Endothelial cell of umbilical vein (primary cell): ENCODE data around the gene PFKFB3.

Source experiments
- POLR2AphosphoS5 ChIP-seq: IDR thresholded peaks from 2 replicates; pipeline ENCODE4 v1.6.1; 2012; ENCODE audit warnings: low read depth, mild to moderate bottlenecking, control low read depth, low read length, moderate library complexity; ENCODE audit not compliant: insufficient read depth
- TF ChIP-seq, protein P1 (sequence below), 2 donors: IDR thresholded peaks; 1 replicate in 1 of 2; 2 replicates in 1 of 2; pipeline ENCODE4 v1.5.1; 2011; ENCODE audit warnings: low read length in 2 of 2, mild to moderate bottlenecking in 2 of 2, moderate library complexity in 2 of 2, control low read depth in 1 of 2, inconsistent platforms in 1 of 2, low read depth in 1 of 2; ENCODE audit not compliant: insufficient read depth in 1 of 2; ENCODE audit errors: extremely low read depth in 1 of 2

DNA sequence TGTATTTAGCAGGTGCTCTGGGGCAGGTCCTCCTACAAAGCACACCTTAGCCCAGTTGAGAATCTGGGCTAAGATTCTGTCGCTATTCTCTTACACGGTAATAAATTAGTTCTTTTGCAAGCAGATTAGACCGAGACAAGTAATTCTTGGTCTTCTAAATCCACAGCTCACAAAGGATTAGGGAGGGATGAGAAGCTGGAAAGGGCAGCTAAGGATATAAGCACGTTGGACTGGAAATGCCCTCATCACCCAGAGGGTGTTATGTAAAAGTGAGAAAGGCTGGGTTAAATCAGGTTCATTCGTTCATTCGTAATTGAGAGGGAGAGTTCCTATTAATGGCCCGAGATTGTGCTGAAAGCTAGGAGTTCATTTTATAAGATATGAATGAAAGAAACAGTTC is 41.8 kb downstream of the PFKFB3 start:
- no peak for TF ChIP-seq POLR2AphosphoS5
- TF ChIP-seq, protein P1, sequence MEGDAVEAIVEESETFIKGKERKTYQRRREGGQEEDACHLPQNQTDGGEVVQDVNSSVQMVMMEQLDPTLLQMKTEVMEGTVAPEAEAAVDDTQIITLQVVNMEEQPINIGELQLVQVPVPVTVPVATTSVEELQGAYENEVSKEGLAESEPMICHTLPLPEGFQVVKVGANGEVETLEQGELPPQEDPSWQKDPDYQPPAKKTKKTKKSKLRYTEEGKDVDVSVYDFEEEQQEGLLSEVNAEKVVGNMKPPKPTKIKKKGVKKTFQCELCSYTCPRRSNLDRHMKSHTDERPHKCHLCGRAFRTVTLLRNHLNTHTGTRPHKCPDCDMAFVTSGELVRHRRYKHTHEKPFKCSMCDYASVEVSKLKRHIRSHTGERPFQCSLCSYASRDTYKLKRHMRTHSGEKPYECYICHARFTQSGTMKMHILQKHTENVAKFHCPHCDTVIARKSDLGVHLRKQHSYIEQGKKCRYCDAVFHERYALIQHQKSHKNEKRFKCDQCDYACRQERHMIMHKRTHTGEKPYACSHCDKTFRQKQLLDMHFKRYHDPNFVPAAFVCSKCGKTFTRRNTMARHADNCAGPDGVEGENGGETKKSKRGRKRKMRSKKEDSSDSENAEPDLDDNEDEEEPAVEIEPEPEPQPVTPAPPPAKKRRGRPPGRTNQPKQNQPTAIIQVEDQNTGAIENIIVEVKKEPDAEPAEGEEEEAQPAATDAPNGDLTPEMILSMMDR (IDR thresholded peaks at IDR 0.05; ENCODE audit: extremely low read depth in 1 of 2, insufficient read depth in 1 of 2, low read depth in 1 of 2, low read length in 2 of 2) = no peak
